ENCODE measurements around the gene S1PR4. TPM values are rescaled to one million over a fixed set of nuclear protein-coding genes. Genes with fewer than 3 reads are reported as not detected.

S1PR4 gene
- total and polyA plus RNA-seq, 9 of the 15 experiments (the other 6 are each of a cell fraction or from before 2014, with no cell fraction given): 0.27 TPM; not detected in 8

DNA sequence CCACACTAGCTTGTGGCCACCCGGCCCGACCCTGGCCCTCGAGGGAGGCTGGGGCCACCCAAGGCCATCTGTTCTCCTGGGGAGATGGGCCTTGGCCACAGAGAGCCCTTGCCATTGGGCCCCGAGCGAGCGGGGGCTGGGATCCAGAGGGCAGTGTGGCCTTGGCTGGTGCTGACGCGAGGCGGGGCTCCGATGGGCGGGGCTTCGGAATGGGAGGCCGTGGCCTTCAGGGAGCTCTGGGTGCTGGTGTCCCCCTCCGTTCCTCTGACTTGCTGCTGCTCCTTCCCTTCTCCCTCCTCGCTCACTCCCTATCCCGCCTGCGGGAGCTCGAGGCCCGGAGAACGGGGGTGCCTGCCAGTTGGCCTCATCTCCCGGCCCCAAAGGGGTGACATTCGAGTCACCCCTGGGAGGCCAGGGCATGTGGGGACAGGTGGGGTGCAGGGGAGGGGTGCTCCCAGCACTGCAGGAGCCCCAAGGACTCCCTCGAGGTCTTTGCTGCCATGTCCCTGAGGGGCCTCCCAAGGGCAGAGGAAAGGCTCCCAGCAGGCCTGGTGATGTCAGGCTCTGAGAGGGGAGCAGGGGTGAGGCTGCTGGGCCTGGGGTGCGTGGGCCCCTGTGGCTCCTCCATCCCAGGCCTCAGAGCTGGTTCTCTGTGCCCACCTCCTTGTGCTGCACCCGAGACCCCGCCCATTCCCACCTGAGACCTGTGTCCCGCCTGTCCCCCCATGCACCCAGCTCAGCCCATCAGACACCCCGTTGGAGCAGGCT lies 11.3 kb downstream of the S1PR4 start:
- H3K4me3 ChIP-seq: no peak overlapping the region
- H4K20me1 ChIP-seq (replicated peaks; ENCODE audit: control insufficient read depth, insufficient read depth, low read length): peaks cover 33% of the 10 kb centered on the region; the same call in 1 of the 2 replicates
- ATAC-seq (no peak), DNase-seq (ENCODE audit: extremely low read depth in 1 of 4, low spot score in 3 of 4) (peak in 3 of 4 experiments; percentile 34 to 69 (median 61)), FAIRE-seq (no peak)
- no peak overlapping the region for H2AFZ ChIP-seq (ENCODE audit: low read depth, low read length)
- H3K9me3 ChIP-seq (replicated peaks; ENCODE audit: control insufficient read depth, insufficient read depth, low read depth, low read length): no peaks in the 10 kb centered on the region
- ChIA-PET POLR2A (no interaction called here), CTCF (ENCODE audit: low intra/inter-chr PET ratio) (no interaction called here)
- H3K79me2 ChIP-seq (ENCODE audit: control insufficient read depth, insufficient read depth, low read length): peaks cover 81% of the 10 kb centered on the region
- H3K36me3 ChIP-seq (ENCODE audit: control insufficient read depth, insufficient read depth, low read length): peaks cover 68% of the 10 kb centered on the region; the same call in 2 of the 3 replicates
- H3K9me1 ChIP-seq (ENCODE audit: control insufficient read depth, insufficient read depth, low read length): no peaks in the 10 kb centered on the region
- H3K27me3 ChIP-seq (ENCODE audit: control insufficient read depth in 2 of 2, insufficient read depth in 2 of 2, low read length in 2 of 2): no peaks in the 10 kb centered on the region
- intact Hi-C loops (cut with micrococcal nuclease) (no loop called here), in situ Hi-C loops (cut with MboI) (no loop called here)
- H3K9ac ChIP-seq (ENCODE audit: insufficient read depth in 1 of 2, low read depth in 2 of 2, low read length in 2 of 2): peak overlapping the region in 1 of 2 experiments; percentile 99; a peak in 2 of 4 replicates
- H3K27ac ChIP-seq (ENCODE audit: extremely low read depth, low read depth, low read length): no peak overlapping the region; the same call in 2 of the 3 replicates
- TF ChIP-seq WHSC1 (IDR thresholded peaks at IDR 0.05; ENCODE audit: low read length): no peak
- no peak for TF ChIP-seq GABPB2 (CRISPR knock-in tag; conservative IDR thresholded peaks at IDR 0.05)
- 90% methylated on average over 21 of the region's 28 CpGs for WGBS (ENCODE audit: insufficient coverage, low coverage, missing lambda C conversion rate)
- no TSS peak for BruUV-seq (replicated peaks)
- H3K4me1 ChIP-seq (replicated peaks in 1 of 2; ENCODE audit: control insufficient read depth in 2 of 2, insufficient read depth in 2 of 2, low read length in 2 of 2): peaks cover 23 to 90% of the 10 kb centered on the region in 2 experiments
- no peak overlapping the region for H3K4me2 ChIP-seq (ENCODE audit: insufficient read depth, low read length)

DNA sequence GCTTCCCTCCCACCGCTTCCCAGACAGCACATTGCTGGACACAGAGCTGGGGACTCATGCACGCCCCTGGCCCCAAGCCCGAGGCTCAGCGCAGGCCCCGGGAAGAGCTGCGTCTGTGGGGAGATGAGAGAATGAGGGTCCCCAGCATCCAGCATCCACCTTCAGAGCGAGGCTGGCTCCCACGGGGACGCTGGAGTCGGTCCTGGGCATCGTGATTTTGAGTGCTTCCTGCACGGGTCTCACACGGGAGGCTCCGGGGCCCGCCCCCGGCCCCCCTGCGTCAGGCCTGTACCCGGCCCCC lies 11.9 kb downstream of the S1PR4 start:
- Histone ChIP-seq H3K36me3 (ENCODE audit: control insufficient read depth, insufficient read depth, low read length) (peaks cover 70% of the 10 kb centered on the region; the same call in 2 of the 3 replicates), H3K4me1 (replicated peaks in 1 of 2; ENCODE audit: control insufficient read depth in 2 of 2, insufficient read depth in 2 of 2, low read length in 2 of 2) (peaks cover 21 to 94% of the 10 kb centered on the region in 2 experiments), H3K4me2 (ENCODE audit: insufficient read depth, low read length) (no peak overlapping the region), H3K79me2 (ENCODE audit: control insufficient read depth, insufficient read depth, low read length) (peaks cover 84% of the 10 kb centered on the region), H3K4me3 (no peak overlapping the region), H3K27me3 (ENCODE audit: control insufficient read depth in 2 of 2, insufficient read depth in 2 of 2, low read length in 2 of 2) (no peaks in the 10 kb centered on the region), H4K20me1 (replicated peaks; ENCODE audit: control insufficient read depth, insufficient read depth, low read length) (peaks cover 33% of the 10 kb centered on the region; the same call in 1 of the 2 replicates), H2AFZ (ENCODE audit: low read depth, low read length) (no peak overlapping the region), H3K9me3 (replicated peaks; ENCODE audit: control insufficient read depth, insufficient read depth, low read depth, low read length) (no peaks in the 10 kb centered on the region), H3K9ac (ENCODE audit: insufficient read depth in 1 of 2, low read depth in 2 of 2, low read length in 2 of 2) (peak overlapping the region in 1 of 2 experiments; percentile 99; a peak in 2 of 4 replicates), H3K27ac (ENCODE audit: extremely low read depth, low read depth, low read length) (no peak overlapping the region), H3K9me1 (ENCODE audit: control insufficient read depth, insufficient read depth, low read length) (no peaks in the 10 kb centered on the region)
- BruUV-seq (replicated peaks): no TSS peak
- intact Hi-C loops (cut with micrococcal nuclease): no loop called here
- CTCF ChIA-PET (ENCODE audit: low intra/inter-chr PET ratio): no interaction called here
- WGBS (ENCODE audit: insufficient coverage, low coverage, missing lambda C conversion rate): 94% methylated on average over 12 of the region's 18 CpGs
- ATAC-seq: no peak
- POLR2A ChIA-PET: no interaction called here
- TF ChIP-seq, protein P1, sequence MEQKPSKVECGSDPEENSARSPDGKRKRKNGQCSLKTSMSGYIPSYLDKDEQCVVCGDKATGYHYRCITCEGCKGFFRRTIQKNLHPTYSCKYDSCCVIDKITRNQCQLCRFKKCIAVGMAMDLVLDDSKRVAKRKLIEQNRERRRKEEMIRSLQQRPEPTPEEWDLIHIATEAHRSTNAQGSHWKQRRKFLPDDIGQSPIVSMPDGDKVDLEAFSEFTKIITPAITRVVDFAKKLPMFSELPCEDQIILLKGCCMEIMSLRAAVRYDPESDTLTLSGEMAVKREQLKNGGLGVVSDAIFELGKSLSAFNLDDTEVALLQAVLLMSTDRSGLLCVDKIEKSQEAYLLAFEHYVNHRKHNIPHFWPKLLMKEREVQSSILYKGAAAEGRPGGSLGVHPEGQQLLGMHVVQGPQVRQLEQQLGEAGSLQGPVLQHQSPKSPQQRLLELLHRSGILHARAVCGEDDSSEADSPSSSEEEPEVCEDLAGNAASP (IDR thresholded peaks at IDR 0.05): no peak
- TF ChIP-seq MIER1 (IDR thresholded peaks at IDR 0.05; ENCODE audit: low read depth) (no peak), ZNF780A (CRISPR knock-in tag; IDR thresholded peaks at IDR 0.05) (no peak), KLF16 (IDR thresholded peaks at IDR 0.05) (no peak), MBD2 (IDR thresholded peaks at IDR 0.05; ENCODE audit: borderline replicate concordance, low read depth) (no peak)
- no peak for DNase-seq (ENCODE audit: extremely low read depth in 1 of 4, low spot score in 3 of 4)
- FAIRE-seq: no peak
- in situ Hi-C loops (cut with MboI): no loop called here

Data from K562 (cell line).